ENCODE results near the gene VSTM4.

- TF ChIP-seq, protein P1, sequence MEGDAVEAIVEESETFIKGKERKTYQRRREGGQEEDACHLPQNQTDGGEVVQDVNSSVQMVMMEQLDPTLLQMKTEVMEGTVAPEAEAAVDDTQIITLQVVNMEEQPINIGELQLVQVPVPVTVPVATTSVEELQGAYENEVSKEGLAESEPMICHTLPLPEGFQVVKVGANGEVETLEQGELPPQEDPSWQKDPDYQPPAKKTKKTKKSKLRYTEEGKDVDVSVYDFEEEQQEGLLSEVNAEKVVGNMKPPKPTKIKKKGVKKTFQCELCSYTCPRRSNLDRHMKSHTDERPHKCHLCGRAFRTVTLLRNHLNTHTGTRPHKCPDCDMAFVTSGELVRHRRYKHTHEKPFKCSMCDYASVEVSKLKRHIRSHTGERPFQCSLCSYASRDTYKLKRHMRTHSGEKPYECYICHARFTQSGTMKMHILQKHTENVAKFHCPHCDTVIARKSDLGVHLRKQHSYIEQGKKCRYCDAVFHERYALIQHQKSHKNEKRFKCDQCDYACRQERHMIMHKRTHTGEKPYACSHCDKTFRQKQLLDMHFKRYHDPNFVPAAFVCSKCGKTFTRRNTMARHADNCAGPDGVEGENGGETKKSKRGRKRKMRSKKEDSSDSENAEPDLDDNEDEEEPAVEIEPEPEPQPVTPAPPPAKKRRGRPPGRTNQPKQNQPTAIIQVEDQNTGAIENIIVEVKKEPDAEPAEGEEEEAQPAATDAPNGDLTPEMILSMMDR (conservative IDR thresholded peaks at IDR 0.05; ENCODE audit: low read length) = no peak
- TF ChIP-seq EZH2phosphoT487 (IDR thresholded peaks at IDR 0.05; ENCODE audit: borderline replicate concordance, low read depth, low read length) = no peak
Measured at GRCh38 chr10:49049660-49050059, 65.7 kb downstream of the VSTM4 start.
